MG63 (cell line): Measurements from ENCODE around the gene PTCHD1. TPM values are rescaled to one million over a fixed set of nuclear protein-coding genes. Genes with fewer than 3 reads are reported as not detected.
A peak's percentile ranks its signal among the peaks of the same experiment; 100 is the strongest.

Experiments
- DNase-seq: peaks from one replicate; pipeline ENCODE4 v3.0.0-alpha.2; 2020
- H3K27me3 ChIP-seq: fragments of 250-450 bp; sonication (Bioruptor Pico); 2 replicates; pipeline ENCODE4 v1.5.1; 2020; ENCODE audit warnings: mild to moderate bottlenecking, moderate library complexity
- H3K36me3 ChIP-seq: fragments of 250-450 bp; sonication (Bioruptor Pico); 2 replicates; pipeline ENCODE4 v1.5.1; 2020; ENCODE audit warnings: mild to moderate bottlenecking, moderate library complexity
- H3K4me3 ChIP-seq: fragments of 250-450 bp; sonication (Bioruptor Pico); 2 replicates; pipeline ENCODE4 v1.5.1; 2020; ENCODE audit warnings: mild to moderate bottlenecking, moderate library complexity
- H3K9me3 ChIP-seq: fragments of 250-450 bp; sonication (Bioruptor Pico); 2 replicates; pipeline ENCODE4 v1.5.1; 2020; ENCODE audit warnings: mild to moderate bottlenecking, moderate library complexity
- total RNA-seq: library from RNA; depleted of rRNA; stranded (reverse); fragments of >200 nt; shearing (Covaris generic); gene quantifications from 2 replicates; pipeline ENCODE4 v1.2.3, GENCODE V29; 2014; ENCODE audit warnings: low replicate concordance

PTCHD1 gene
- total RNA-seq, 1 experiment from 2014 or later, result not detected

DNA sequence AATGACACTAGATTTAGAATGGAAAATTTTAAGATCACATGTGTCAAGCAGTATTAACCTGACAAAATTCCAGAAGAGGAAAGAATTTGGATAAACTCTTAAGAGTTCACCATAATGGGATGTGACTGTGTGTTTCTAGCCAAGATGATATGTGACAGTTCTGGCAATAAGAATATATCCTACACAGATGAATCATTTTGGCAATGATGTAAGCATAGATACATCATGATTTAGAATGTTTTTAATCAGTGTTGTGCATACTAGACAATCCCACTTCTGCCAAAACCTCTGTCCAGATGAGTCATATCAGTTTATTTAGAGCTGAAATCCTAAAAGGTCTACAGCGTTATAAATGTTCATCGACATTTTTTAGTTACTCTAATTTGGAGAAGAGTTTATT, 48.8 kb downstream of the PTCHD1 start:
- Histone ChIP-seq H3K9me3 (no peaks in the 10 kb centered on the region), H3K27me3 (no peaks in the 10 kb centered on the region), H3K4me3 (no peak overlapping the region), H3K36me3 (no peaks in the 10 kb centered on the region)
- no peak for DNase-seq

DNA sequence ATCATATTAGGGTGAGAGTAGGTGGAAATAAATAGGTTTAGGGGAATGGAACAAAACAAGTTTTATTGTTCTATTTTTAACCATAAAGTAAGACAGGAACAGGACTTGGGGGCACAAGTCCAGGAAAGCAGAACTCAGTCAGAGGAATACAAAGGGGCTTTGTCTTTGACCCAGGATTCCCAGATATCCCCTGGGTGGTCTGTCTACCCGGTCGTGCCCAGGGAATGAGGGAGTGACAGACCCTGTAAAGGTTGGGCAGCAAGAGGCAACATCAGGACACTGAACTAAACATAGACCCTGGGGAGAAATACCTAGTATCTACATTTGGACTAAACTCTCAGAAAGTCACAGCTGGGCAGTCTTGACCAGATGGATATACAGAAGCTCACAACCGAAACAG, 50.6 kb downstream of the PTCHD1 start:
- no peak overlapping the region for H3K4me3 ChIP-seq
- DNase-seq, result no peak

DNA sequence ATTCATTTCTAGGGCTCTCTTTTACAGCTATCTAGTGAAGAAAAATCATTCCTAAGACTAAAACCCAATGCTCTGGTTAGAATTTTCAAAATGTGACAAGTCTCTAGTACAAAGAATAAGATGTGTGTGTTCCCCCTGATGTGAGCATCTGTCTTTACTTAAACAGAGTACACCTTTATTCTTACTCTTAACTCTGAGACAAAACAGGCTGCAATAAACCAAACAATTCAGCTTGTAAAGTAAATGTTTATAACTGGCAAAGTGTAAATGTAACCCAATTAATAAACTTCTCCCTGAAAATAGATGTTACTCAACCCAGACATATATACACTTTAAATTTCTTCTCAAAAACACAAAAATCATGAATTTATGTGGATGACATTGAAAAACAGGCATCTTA, 51.6 kb downstream of the PTCHD1 start:
- H3K27me3 ChIP-seq, result no peaks in the 10 kb centered on the region
- no peak for DNase-seq
- H3K36me3 ChIP-seq, result no peaks in the 10 kb centered on the region
- H3K9me3 ChIP-seq, result no peaks in the 10 kb centered on the region
- no peak overlapping the region for H3K4me3 ChIP-seq

More for the DNA sequence above, 50.6 kb downstream of the PTCHD1 start:
- Histone ChIP-seq H3K9me3 (no peaks in the 10 kb centered on the region), H3K27me3 (no peaks in the 10 kb centered on the region), H3K36me3 (no peaks in the 10 kb centered on the region)

DNA sequence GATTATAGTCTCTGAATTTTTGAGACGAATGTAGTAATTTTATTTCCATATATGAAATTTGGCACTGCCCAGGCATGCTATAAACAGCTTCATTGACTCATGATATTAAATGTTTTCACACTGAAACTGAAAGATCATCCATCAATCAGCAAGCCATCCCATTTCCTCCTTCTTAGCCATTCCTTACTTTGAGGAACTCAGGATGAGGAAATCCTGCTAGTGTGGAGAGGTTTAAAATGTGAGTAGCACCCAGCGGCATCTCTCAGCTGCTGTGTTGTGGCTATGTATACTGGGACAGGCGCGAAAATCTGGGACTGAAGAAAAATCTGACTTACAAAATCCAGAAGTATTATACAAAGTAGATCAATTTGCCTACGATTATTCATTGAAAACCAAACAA, 52.1 kb downstream of the PTCHD1 start:
- H3K4me3 ChIP-seq, result no peak overlapping the region
- no peaks in the 10 kb centered on the region for H3K36me3 ChIP-seq
- H3K27me3 ChIP-seq, result no peaks in the 10 kb centered on the region
- DNase-seq, result no peak
- H3K9me3 ChIP-seq, result no peaks in the 10 kb centered on the region

DNA sequence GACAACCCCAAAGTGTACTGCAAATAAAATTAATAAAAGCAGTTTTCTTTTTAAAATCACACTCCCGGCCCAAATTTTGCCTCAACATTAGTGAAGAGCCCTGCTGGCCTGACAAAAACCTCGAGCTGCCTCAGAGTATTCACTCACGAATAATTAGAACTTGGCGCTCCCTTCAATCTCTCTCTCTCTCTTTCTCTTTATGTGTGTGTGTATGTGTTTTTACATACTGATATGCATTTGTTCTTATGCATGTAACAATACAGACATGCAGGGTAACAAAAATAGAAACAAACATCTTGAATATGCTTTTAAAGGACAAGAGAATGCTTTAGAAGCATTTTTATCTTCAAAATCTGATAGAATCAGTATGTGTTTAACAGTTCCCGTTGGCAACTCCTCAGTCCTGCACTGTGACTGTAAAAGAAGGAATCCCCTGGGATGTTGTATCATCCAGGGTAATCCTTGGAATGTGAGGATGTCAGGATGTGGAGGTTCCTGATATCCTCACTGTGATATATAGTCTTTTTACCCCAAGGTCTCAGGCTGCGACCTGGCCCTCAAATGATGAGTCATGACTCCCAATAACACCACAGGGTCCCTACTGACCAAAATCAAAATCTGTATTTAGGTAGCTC, 53.0 kb downstream of the PTCHD1 start:
- no peak for DNase-seq
- no peaks in the 10 kb centered on the region for H3K36me3 ChIP-seq
- no peaks in the 10 kb centered on the region for H3K9me3 ChIP-seq
- no peak overlapping the region for H3K4me3 ChIP-seq
- H3K27me3 ChIP-seq, result no peaks in the 10 kb centered on the region

DNA sequence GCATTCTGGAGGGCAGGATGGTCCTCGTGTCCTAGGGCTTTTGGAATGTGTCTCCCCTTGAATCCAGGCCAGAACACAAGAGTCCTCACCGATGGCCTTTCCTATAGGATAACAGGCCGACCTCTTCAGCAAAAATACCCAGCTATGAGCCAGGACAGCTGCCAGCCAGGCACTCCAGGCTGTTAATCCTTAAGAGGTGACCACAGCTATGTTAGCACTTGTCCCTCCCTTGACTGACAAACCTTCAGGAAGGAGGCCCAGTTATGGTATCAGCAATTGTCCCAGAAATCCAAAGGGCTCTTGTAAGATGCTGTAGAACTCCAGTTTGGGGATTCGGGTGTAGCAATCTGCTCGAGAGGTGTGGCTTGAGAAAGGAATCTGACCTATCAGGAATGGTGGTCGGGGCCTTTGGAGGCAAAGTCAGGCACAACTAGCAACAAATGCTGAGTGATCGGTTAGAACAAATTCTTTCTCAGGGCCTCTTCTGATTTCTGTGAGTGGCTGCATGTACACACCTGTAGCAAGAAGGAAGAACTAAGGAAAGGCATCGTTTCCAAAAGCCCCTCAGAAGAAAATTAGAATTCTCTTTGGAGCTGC, 54.6 kb downstream of the PTCHD1 start:
- H3K9me3 ChIP-seq, result no peaks in the 10 kb centered on the region
- H3K27me3 ChIP-seq, result no peaks in the 10 kb centered on the region
- H3K36me3 ChIP-seq, result no peaks in the 10 kb centered on the region
- no peak for DNase-seq
- H3K4me3 ChIP-seq, result no peak overlapping the region

DNA sequence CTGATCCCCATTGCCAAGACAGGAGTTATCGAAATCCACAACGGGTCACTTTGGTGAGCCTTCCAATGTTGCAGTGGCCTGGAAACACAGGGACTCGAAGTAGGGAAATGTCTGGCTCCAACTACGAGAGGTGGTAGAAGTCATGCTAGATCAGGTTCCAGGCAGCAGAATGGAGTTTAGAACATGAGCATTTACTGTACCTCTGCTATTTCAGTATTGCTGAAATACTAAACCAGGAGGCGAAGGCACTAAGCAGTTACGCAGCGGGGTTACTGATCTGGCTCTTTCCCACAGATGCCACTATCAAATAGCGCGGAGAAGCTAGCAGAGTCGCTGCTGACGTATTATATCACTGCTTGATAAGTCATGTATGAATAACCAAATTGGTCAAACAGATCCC, 56.3 kb downstream of the PTCHD1 start:
- no peaks in the 10 kb centered on the region for H3K27me3 ChIP-seq
- H3K36me3 ChIP-seq, result no peaks in the 10 kb centered on the region
- H3K4me3 ChIP-seq, result no peak overlapping the region
- H3K9me3 ChIP-seq, result no peaks in the 10 kb centered on the region
- DNase-seq, result no peak

DNA sequence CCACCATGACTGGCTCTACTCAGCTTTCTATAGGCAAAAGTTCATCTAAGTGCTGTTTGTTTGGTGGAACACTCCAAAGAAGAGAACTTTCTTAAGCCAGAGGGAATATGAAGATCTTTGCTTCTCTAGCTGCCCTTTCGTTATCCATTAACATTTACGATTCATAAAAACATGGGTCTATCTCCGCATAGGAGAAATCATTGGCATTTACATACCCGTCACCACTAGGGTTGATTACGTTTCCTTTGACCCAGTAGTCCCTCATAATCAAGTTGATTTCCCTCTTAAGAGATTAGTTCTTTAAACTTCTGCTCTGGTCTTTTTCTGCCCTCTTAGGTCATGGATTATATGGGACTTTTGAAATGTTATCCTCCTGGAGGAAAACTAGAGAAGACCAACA, 57.5 kb downstream of the PTCHD1 start:
- Histone ChIP-seq H3K36me3 (no peaks in the 10 kb centered on the region), H3K4me3 (no peak overlapping the region), H3K9me3 (no peaks in the 10 kb centered on the region), H3K27me3 (no peaks in the 10 kb centered on the region)
- DNase-seq, result no peak

DNA sequence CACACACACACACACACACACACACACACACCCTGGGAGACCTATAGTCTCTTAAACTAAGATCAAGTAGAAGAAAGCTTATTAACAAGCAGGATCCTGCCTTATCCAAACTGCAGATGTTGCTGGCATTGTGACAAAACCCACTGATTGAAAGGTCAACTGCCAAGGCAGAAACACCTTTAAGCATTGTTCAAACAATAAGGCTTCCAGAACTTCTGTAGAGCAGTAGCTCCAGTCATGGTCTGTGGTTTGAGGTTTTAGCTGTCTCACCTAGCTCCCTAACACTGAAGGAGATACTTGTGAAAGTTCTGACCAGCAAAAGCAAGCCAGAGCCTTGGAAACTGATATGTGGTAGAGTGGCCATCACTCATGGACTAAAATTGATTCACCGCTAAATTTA, 59.8 kb downstream of the PTCHD1 start:
- H3K27me3 ChIP-seq, result no peaks in the 10 kb centered on the region
- no peak overlapping the region for H3K4me3 ChIP-seq
- no peaks in the 10 kb centered on the region for H3K36me3 ChIP-seq
- no peak for DNase-seq
- no peaks in the 10 kb centered on the region for H3K9me3 ChIP-seq

DNA sequence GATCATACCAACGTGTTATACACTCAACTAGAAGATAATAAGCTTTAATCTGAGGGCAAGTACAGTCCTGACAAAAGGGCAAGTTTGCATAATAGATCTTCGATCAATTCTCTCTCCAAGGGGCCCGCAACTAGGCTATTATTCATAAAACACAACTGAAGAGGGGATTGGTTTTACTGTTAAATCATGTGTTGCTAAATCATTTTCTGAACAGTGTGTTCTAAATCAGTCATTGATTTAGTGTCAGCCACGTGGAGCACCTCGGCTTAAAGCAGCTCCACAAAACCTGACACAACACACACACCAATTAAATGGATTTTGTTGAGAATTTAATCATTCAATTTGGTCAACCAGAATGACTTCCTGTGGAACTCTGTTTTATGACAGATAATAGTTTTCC, 61.6 kb downstream of the PTCHD1 start:
- H3K9me3 ChIP-seq, result no peaks in the 10 kb centered on the region
- no peaks in the 10 kb centered on the region for H3K27me3 ChIP-seq
- no peaks in the 10 kb centered on the region for H3K36me3 ChIP-seq
- DNase-seq, result no peak
- H3K4me3 ChIP-seq, result no peak overlapping the region

DNA sequence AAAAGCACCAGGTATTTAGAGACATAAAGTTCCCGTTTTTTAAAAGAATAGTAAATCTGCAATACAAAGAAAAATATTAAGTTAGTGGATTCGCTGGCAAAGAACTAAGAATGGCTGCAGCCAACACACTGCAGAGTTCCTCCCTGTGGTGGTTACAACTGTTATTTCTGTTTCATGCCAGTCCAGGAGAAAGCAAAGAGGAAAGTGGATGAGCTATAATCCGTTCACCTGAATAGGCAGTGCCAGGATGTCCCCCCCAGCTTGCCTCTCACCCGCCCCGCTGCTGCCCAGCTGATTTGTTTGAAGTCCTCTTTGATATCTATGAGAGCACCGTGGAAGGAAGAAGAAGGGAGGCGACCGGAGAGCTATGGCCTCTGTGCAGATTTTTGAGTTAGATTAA, 63.9 kb downstream of the PTCHD1 start:
- Histone ChIP-seq H3K36me3 (no peaks in the 10 kb centered on the region), H3K4me3 (no peak overlapping the region), H3K27me3 (no peaks in the 10 kb centered on the region), H3K9me3 (no peaks in the 10 kb centered on the region)
- no peak for DNase-seq

DNA sequence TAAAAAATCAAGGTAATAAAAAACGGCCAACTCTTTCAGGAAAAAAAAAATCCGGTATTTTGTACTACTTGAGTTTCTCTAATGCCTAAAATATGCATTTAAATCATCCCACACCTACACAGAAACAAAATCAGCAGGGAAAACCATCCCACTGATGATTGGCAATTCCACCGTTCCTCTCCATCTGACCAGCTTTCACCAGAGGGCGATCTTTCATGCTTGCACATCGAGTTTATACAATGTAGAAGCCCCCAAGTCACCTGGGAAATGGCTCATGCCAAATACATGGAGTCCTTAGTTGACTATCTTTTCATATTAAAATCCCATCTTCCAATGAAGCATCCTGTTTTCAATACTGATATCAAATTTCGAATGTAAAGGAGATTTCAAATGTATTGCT, 69.2 kb downstream of the PTCHD1 start:
- no peaks in the 10 kb centered on the region for H3K9me3 ChIP-seq
- DNase-seq, result no peak
- no peaks in the 10 kb centered on the region for H3K27me3 ChIP-seq

DNA sequence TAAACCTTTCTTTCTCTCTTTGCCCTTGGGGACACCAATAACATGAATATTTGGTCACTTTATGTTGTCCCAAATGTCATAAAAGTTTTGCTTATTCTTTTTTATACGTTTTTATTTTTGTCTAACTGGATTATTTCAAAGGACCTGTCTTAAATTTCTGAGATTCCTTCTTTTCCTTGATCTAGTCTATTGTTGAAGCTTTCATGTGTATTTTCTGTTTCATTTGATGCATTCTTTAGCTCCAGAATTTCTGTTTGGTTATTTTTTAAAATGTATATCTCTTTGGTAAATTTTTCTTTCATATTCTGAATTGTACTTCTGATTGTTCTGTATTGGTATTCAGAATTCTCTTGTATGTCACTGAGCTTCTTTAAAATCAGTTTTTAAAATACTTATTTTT, 88.3 kb downstream of the PTCHD1 start:
- DNase-seq, result no peak
- Histone ChIP-seq H3K36me3 (no peaks in the 10 kb centered on the region), H3K4me3 (no peak overlapping the region), H3K9me3 (no peaks in the 10 kb centered on the region), H3K27me3 (no peaks in the 10 kb centered on the region)

More for the DNA sequence above, 69.2 kb downstream of the PTCHD1 start:
- Histone ChIP-seq H3K36me3 (no peaks in the 10 kb centered on the region), H3K4me3 (no peak overlapping the region)

DNA sequence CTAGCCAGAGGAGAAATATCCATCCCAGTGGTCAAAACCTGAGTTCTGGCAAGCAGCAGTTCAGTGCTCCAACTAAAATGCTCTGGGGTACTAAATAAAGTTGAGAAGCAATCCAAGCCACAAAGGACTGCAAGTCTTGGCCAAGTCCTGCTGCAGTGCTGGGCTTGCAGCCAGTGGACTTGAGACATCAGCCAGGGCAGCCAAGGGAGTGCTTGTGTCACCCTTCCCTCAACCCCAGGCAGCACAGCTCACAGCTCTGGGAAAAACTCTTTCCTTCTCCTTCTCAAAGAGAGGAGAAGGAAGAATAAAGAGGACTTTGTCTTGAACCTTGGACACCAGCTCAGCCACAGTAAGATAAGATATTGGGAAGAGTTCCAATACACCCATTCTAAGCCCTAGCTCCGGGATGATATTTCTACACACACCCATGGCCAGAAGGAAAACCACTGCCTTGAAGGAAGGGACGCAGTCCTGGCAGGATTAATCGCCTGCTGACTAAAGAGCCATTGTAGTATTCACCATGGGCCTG, 99.8 kb downstream of the PTCHD1 start:
- H3K27me3 ChIP-seq, result no peaks in the 10 kb centered on the region
- H3K36me3 ChIP-seq, result no peaks in the 10 kb centered on the region
- DNase-seq, result peak; percentile 94
- H3K9me3 ChIP-seq, result no peaks in the 10 kb centered on the region
- H3K4me3 ChIP-seq, result no peak overlapping the region

DNA sequence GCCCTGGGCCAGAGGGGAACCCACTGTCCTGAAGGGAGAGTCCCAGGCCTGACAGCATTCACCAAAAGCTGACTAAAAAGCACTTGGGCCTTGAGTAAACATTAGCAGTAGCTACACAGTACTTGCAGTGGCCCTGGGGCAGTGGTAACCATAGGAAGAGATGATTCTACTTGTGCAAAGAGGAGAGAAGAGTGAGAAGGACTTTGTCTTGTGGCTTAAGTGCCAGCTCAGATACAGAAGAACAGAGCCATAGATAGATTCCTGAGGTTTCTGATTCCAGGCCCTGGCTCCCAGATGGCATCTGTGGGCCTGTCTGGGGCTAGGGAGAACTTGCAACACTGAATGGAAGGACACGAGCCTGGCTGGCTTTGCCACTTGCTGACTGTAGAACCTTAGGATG, 100.5 kb downstream of the PTCHD1 start:
- Histone ChIP-seq H3K9me3 (no peaks in the 10 kb centered on the region), H3K4me3 (no peak overlapping the region), H3K27me3 (no peaks in the 10 kb centered on the region), H3K36me3 (no peaks in the 10 kb centered on the region)
- no peak for DNase-seq

DNA sequence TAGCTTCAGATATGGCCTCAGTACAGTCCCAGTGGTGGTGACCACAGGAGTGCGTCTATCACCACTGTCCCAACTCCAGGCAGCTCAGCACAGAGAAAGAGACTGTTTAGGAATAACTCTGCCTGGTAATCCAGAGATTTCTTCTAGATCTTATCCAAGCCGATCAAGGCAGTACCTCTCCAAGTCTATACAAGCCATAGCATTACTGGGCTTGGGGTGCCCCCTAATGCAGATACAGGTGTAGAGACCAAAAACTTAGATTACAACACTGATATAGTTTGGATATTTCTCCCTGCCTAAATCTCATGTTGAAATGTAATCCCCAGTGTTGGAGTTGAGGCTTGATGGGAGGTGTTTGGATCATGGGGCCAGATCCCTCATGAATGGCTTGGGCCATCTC, 100.9 kb downstream of the PTCHD1 start:
- Histone ChIP-seq H3K4me3 (no peak overlapping the region), H3K36me3 (no peaks in the 10 kb centered on the region), H3K27me3 (no peaks in the 10 kb centered on the region), H3K9me3 (no peaks in the 10 kb centered on the region)
- DNase-seq, result no peak

DNA sequence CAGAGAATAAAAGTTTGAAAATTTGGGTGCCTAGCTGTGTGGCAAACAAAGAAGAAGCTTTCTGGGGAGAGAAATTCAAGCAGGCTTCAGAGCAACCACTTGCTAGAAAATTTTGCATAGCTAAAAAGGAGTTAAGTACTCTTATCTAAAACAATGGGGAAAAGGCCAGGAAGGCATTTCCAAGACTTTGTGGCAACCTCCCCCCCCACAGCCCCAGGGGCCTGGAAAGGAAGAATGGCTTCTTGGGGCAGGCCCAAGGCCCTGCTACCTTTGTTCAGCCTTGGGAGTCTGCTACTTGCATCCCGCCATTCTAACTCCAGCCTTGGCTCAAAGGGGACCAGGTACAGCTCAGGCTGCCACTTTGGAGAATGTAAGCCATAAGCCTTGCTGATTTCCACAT, 102.2 kb downstream of the PTCHD1 start:
- H3K27me3 ChIP-seq, result no peaks in the 10 kb centered on the region
- H3K36me3 ChIP-seq, result no peaks in the 10 kb centered on the region
- DNase-seq, result no peak
- H3K9me3 ChIP-seq, result no peaks in the 10 kb centered on the region
- no peak overlapping the region for H3K4me3 ChIP-seq

DNA sequence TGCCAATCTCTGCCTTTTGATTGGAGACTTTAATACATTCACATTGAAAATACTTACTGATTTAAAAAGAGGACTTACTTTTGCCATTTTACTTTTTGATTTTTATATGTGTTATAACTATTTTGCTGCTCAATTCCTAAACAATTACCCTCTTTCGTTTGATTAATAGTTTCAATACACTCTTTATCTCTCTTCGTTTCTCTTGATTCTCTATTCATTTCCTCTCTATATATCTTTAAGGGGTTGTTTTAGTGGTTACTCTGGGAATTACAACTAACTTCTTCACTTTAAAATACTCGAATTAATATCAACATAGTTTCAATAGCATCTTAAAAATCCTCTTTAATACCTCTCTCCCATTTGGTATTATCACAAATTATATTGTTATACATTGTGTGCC, 116.6 kb downstream of the PTCHD1 start:
- no peak for DNase-seq
- Histone ChIP-seq H3K27me3 (no peaks in the 10 kb centered on the region), H3K36me3 (no peaks in the 10 kb centered on the region), H3K9me3 (no peaks in the 10 kb centered on the region), H3K4me3 (no peak overlapping the region)
